Mucosa of descending colon (tissue), 3 donors: Measurements from ENCODE around the gene LCN10. TPM values are rescaled to one million over a fixed set of nuclear protein-coding genes. Genes with fewer than 3 reads are reported as not detected.
"Not testable (repeated sequence)": the region's sequence is repeated elsewhere in the genome, so short reads cannot be mapped to it uniquely, and the experiment has no call there.

Source experiments
- ATAC-seq: fragments of 200-7000 bp; cut with Tn5 transposase; one replicate; pipeline ENCODE4 v1.9.1; 2020; ENCODE audit warnings: mild to moderate bottlenecking, moderate library complexity
- DNase-seq, 3 donors: peaks; one replicate each; pipeline ENCODE4 v3.0.0-alpha.2; 2020
- H3K36me3 ChIP-seq: fragments of 200-600 bp; one replicate; pipeline ENCODE4 v1.8.0; 2021; ENCODE audit warnings: low read depth, mild to moderate bottlenecking
- H3K4me1 ChIP-seq: fragments of 200-600 bp; one replicate; pipeline ENCODE4 v1.8.0; 2021; ENCODE audit warnings: low read depth, mild to moderate bottlenecking
- H3K4me3 ChIP-seq: fragments of 200-600 bp; one replicate; pipeline ENCODE4 v1.8.0; 2021; ENCODE audit warnings: mild to moderate bottlenecking
- H3K9me3 ChIP-seq: fragments of 200-600 bp; one replicate; pipeline ENCODE4 v1.8.0; 2021; ENCODE audit warnings: mild to moderate bottlenecking
- intact Hi-C, 2 donors: fragments of 100-400 bp; cut with DNase I in 1 of 2; cut with micrococcal nuclease in 1 of 2; formaldehyde crosslinking; loops; one replicate each; pipeline versions ENCODE4 v1.11.0 to v1.11.1; 2022; cut with DNase I, micrococcal nuclease
- total RNA-seq, 3 donors: library from RNA; stranded (reverse); fragmentation: NEBNext Ultra II Directional in 2 of 3; extraction: Animal tissue kit (Norgen Biotek cat#: 25700) in 2 of 3; gene quantifications; one replicate each; pipeline versions ENCODE4 v1.2.1 to v1.2.4, GENCODE V29; 2021 to 2023
- TF ChIP-seq, protein P1 (sequence below): fragments of 200-600 bp; IDR thresholded peaks from one replicate; pipeline ENCODE4 v1.8.0; 2022; ENCODE audit warnings: antibody characterized with exemption, mild to moderate bottlenecking
- donor health status: DM: no; HTN: no; CAD: no; lungs with moderate emphysema.
- donor health status: DM: no; HTN: no; CAD: no.
- donor health status: DM: no; HTN: yes; CAD: no.

LCN10 gene
- total RNA-seq, 3 donors from 2014 or later = 0.12 to 5.1 (median 2.7) TPM

DNA sequence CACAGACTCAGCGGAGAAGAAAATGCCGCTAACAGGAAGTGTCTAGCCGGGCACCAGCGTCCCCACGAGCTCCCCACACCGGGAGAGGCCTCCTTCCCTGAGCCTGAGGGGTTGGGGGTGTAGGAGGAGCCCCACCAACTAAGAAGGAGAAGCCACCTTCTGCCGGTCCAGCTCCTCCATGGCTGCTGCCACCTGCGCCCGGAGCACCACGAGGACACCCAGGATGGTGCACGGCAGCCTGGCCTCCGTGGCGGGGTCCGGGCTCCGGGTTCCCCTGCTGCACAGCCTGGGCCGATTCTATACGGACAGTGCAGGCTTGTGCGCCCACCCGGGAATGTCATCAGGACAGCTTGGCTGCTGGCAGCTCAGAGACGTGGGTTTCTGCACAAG is 15.0 kb upstream of the LCN10 start:
- intact Hi-C loops = no loop called here
- TF ChIP-seq, protein P1, sequence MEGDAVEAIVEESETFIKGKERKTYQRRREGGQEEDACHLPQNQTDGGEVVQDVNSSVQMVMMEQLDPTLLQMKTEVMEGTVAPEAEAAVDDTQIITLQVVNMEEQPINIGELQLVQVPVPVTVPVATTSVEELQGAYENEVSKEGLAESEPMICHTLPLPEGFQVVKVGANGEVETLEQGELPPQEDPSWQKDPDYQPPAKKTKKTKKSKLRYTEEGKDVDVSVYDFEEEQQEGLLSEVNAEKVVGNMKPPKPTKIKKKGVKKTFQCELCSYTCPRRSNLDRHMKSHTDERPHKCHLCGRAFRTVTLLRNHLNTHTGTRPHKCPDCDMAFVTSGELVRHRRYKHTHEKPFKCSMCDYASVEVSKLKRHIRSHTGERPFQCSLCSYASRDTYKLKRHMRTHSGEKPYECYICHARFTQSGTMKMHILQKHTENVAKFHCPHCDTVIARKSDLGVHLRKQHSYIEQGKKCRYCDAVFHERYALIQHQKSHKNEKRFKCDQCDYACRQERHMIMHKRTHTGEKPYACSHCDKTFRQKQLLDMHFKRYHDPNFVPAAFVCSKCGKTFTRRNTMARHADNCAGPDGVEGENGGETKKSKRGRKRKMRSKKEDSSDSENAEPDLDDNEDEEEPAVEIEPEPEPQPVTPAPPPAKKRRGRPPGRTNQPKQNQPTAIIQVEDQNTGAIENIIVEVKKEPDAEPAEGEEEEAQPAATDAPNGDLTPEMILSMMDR = no peak
- H3K4me1 ChIP-seq = no peaks in the 10 kb centered on the region
- DNase-seq (peak in 1 of 3 donors; percentile 30), ATAC-seq (no peak)
- no peaks in the 10 kb centered on the region for H3K36me3 ChIP-seq
- H3K9me3 ChIP-seq = no peaks in the 10 kb centered on the region
- H3K4me3 ChIP-seq = no peak overlapping the region

DNA sequence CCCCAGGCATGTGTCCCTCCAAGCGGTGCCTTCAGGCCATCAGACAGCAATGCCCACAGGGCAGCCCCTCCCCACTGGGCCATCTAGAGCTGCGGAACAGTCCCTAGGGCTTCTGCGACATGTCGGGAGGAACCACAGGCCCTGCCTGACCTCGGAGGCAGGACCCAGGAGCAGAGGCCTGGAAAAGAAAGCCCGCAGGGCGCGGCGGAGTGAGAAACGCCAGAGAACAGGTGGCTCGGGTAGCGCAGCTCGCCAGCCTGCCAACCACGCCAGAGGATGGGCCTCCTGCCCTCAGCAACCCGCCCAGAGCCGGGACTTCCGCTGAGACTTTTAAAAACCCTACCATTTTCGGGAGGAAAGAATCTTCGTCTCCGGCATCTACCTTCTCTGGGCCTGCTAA is 14.6 kb upstream of the LCN10 start:
- intact Hi-C loops = no loop called here
- Histone ChIP-seq H3K9me3 (no peaks in the 10 kb centered on the region), H3K4me1 (no peaks in the 10 kb centered on the region), H3K36me3 (no peaks in the 10 kb centered on the region), H3K4me3 (no peak overlapping the region)
- ATAC-seq (no peak), DNase-seq (peak in 1 of 3 donors; percentile 50)
- TF ChIP-seq, protein P1 = no peak

DNA sequence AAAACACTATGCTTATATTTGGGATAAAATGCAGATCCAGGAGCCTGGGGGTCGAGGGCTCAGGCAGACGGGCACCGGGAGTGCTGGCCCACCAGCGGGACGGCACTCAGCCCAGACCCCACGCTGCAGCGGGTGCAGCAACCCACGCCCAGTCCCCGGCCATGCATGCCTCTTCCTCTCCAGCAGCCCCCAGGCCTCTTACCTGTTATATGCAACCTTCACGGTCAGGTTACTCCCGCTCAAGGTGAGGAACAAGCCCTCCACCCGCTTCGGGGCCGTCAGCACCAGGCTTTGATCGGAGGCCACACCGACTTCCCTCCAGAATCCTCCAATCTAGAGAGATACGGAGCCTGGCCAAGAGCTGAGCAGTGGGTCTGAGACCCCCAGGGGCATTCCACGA is 14.1 kb upstream of the LCN10 start:
- no peak for ATAC-seq
- H3K36me3 ChIP-seq = no peaks in the 10 kb centered on the region
- no peaks in the 10 kb centered on the region for H3K9me3 ChIP-seq
- intact Hi-C loops = no loop called here
- DNase-seq = no peak
- H3K4me3 ChIP-seq = no peak overlapping the region
- H3K4me1 ChIP-seq = no peaks in the 10 kb centered on the region
- TF ChIP-seq, protein P1 = no peak

DNA sequence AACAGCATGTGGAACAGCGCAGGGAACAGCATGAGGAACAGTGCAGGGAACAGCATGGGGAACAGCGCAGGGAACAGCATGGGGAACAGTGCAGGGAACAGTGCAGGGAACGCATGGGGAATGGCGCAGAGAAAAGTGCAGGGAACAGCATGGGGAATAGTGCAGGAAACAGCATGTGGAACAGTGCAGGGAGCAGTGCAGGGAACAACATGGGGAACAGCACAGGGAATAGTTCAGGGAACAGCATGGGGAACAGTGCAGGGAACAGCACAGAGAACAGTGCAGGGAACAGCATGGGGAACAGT is 13.3 kb upstream of the LCN10 start:
- intact Hi-C loops = no loop called here
- Histone ChIP-seq H3K36me3 (no peaks in the 10 kb centered on the region), H3K4me1 (no peaks in the 10 kb centered on the region), H3K9me3 (no peaks in the 10 kb centered on the region), H3K4me3 (no peak overlapping the region)
- TF ChIP-seq, protein P1 = no peak
- DNase-seq = no peak
- ATAC-seq = no peak

DNA sequence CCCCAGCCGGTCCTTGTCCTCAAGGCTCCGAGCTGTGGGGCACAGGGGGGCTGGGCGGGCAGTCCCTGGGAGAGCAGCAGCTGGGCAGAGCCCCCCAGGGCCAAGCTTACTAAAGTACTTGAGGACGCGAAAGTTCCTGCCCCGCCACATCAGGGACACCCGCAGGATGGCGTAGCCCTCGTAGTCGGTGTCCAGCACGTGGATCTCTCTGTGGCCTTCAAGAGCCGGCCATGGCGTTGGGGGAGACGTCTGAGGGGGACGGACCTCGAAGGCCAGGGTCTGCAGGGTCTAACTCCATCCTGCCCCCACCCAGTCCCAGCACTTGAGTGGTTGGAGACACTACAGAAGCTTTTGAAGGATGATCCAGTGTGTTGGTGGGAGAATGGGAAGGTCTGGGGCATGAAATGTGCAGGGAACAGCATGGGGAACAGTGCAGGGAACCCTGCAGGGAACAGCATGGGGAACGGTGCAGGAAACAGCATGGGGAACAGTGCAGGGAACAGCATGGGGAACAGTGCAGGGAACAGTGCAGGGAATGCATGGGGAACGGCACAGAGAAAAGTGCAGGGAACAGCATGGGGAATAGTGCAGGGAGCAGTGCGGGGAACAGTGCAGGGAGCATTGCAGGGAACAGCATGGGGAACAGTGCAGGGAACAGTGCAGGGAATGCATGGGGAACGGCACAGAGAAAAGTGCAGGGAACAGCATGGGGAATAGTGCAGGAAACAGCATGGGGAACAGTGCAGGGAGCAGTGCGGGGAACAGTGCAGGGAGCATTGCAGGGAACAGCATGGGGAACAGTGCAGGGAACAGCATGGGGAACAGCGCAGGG is 12.8 kb upstream of the LCN10 start:
- H3K36me3 ChIP-seq, DNase-seq, intact Hi-C loops, H3K9me3 ChIP-seq, H3K4me3 ChIP-seq, H3K4me1 ChIP-seq, ATAC-seq: not testable (repeated sequence)

DNA sequence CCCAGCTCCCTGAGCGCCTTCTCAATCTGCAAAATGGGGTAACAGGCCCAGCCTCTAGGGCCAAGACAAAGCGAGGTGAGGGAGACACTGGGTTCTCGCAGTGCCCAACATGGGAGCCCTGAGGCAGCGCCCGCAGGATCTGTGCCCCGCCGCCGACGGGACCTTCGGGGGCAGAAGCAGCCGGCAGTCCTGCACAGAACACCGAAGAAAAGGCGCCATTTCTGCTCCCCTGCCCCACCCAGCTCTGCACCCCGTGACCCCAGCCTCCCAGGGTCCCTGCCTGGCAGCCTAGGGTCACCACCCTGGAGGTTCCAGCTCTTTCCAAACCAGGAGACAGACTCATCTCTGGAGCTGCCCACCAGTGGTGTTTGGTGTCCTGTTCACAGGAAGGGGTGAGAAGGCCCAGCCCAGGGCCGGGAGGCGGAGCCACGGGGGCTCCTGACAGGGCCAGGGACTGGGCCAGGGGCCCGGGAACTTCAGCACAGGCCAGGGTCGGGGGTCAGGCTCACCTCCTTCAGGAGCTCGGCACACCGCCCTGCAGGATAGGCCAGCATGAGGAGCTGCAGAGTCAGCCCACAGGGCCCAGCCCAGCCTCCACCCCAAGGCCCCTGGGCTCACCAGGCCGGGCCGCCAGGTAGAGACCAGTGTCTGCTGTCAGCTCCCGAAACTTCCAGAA is 12.0 kb upstream of the LCN10 start:
- intact Hi-C loops = no loop called here
- H3K4me3 ChIP-seq = no peak overlapping the region
- no peaks in the 10 kb centered on the region for H3K36me3 ChIP-seq
- ATAC-seq (no peak), DNase-seq (no peak)
- no peaks in the 10 kb centered on the region for H3K4me1 ChIP-seq
- H3K9me3 ChIP-seq = no peaks in the 10 kb centered on the region
- TF ChIP-seq, protein P1 = no peak
